ENCODE results near the gene LHFPL6.

GRCh38 chr13:39580881-39581575, 22.0 kb downstream of the LHFPL6 start:
- TF ChIP-seq RAD21 (IDR thresholded peaks at IDR 0.05; ENCODE audit: insufficient read depth, low read depth, low read length) (no peak), CHD2 (IDR thresholded peaks at IDR 0.05; ENCODE audit: borderline replicate concordance, low read depth, low read length) (no peak), HDGF (IDR thresholded peaks at IDR 0.05) (no peak), EGR1 (IDR thresholded peaks at IDR 0.05; ENCODE audit: borderline replicate concordance in 1 of 2, low read depth in 2 of 2, low read length in 2 of 2) (no peak), SREBF2 (IDR thresholded peaks at IDR 0.05; ENCODE audit: low read length) (no peak)
